ENCODE measurements around the gene LSAMP. TPM values are rescaled to one million over a fixed set of nuclear protein-coding genes. Genes with fewer than 3 reads are reported as not detected.

The LSAMP gene
- total RNA-seq, 1 donor from 2014 or later: 4.4 TPM

GRCh38 chr3:116059421-116060096 is 385.7 kb downstream of the LSAMP start:
- Mint-ChIP-seq H3K27ac (ENCODE audit: unreplicated experiment) (no peak overlapping the region), H3K36me3 (ENCODE audit: unreplicated experiment) (no peaks in the 10 kb centered on the region), H3K4me3 (ENCODE audit: unreplicated experiment) (no peak overlapping the region), H3K9me3 (ENCODE audit: unreplicated experiment) (no peaks in the 10 kb centered on the region), H3K4me1 (ENCODE audit: unreplicated experiment) (peaks cover 13% of the 10 kb centered on the region), H3K27me3 (ENCODE audit: unreplicated experiment) (no peaks in the 10 kb centered on the region)
- no peak for DNase-seq (ENCODE audit: extremely low spot score, unreplicated experiment)
- TF ChIP-seq, protein P1, sequence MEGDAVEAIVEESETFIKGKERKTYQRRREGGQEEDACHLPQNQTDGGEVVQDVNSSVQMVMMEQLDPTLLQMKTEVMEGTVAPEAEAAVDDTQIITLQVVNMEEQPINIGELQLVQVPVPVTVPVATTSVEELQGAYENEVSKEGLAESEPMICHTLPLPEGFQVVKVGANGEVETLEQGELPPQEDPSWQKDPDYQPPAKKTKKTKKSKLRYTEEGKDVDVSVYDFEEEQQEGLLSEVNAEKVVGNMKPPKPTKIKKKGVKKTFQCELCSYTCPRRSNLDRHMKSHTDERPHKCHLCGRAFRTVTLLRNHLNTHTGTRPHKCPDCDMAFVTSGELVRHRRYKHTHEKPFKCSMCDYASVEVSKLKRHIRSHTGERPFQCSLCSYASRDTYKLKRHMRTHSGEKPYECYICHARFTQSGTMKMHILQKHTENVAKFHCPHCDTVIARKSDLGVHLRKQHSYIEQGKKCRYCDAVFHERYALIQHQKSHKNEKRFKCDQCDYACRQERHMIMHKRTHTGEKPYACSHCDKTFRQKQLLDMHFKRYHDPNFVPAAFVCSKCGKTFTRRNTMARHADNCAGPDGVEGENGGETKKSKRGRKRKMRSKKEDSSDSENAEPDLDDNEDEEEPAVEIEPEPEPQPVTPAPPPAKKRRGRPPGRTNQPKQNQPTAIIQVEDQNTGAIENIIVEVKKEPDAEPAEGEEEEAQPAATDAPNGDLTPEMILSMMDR (IDR thresholded peaks at IDR 0.05): no peak

GRCh38 chr3:116058844-116059243 is 386.4 kb downstream of the LSAMP start:
- DNase-seq (ENCODE audit: extremely low spot score, unreplicated experiment): no peak
- H3K9me3 Mint-ChIP-seq (ENCODE audit: unreplicated experiment): no peaks in the 10 kb centered on the region
- H3K27ac Mint-ChIP-seq (ENCODE audit: unreplicated experiment): no peak overlapping the region
- peaks cover 13% of the 10 kb centered on the region for H3K4me1 Mint-ChIP-seq (ENCODE audit: unreplicated experiment)
- H3K36me3 Mint-ChIP-seq (ENCODE audit: unreplicated experiment): no peaks in the 10 kb centered on the region
- TF ChIP-seq, protein P1 (IDR thresholded peaks at IDR 0.05): no peak
- no peaks in the 10 kb centered on the region for H3K27me3 Mint-ChIP-seq (ENCODE audit: unreplicated experiment)
- H3K4me3 Mint-ChIP-seq (ENCODE audit: unreplicated experiment): no peak overlapping the region

DNA sequence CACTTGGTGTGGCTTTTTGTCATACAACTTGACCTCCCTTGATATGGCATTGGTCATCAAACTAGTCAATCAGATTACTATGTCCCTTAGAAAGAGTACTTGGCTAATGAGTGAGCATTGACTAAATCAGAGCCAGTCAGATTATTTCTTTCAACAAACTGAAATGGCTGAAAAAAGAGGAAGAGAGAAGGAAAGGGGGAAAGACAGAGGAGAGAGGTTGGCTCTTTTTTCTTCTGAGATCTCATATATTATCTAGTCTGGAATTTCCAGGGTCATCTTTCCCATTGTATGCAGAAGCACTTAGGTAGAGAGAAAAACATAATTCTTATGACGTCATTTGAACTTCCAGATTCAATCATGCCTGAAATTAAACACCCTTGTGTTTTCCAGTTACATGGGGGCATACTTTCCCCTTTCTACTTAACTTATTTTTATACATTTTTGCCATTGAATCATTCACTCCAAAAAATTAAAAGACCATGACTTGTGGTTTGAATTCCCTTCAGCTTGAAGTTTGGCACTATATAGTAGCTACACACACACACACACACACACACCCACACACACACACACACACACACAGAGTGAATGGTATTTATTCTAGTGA is 387.8 kb downstream of the LSAMP start:
- Mint-ChIP-seq H3K4me3 (ENCODE audit: unreplicated experiment) (no peak overlapping the region), H3K27ac (ENCODE audit: unreplicated experiment) (no peak overlapping the region)

DNA sequence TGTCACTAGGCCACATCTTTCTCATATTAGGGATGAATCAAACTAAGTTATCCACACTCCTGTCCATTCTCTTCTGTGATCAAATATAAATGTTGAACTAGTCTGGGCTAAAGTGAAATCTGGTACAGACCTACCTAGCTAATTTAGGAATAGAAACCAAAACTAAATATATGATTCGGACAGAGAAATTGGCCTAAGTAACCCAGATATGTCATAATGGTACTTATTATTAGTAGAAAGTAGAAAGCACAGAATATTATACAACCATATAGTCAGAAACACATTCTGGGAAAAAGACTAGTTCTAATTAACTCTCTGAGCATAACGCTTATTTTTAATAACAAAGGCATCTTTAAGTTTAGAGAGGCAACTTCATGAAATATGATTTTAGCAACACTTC is 389.0 kb downstream of the LSAMP start:
- H3K36me3 Mint-ChIP-seq (ENCODE audit: unreplicated experiment): no peaks in the 10 kb centered on the region
- no peak overlapping the region for H3K4me3 Mint-ChIP-seq (ENCODE audit: unreplicated experiment)
- peaks cover 13% of the 10 kb centered on the region for H3K4me1 Mint-ChIP-seq (ENCODE audit: unreplicated experiment)
- H3K27me3 Mint-ChIP-seq (ENCODE audit: unreplicated experiment): peaks cover 2% of the 10 kb centered on the region
- no peak overlapping the region for H3K27ac Mint-ChIP-seq (ENCODE audit: unreplicated experiment)
- TF ChIP-seq, protein P1 (IDR thresholded peaks at IDR 0.05): no peak
- DNase-seq (ENCODE audit: extremely low spot score, unreplicated experiment): no peak
- no peaks in the 10 kb centered on the region for H3K9me3 Mint-ChIP-seq (ENCODE audit: unreplicated experiment)

More for the DNA sequence above, 387.8 kb downstream of the LSAMP start:
- TF ChIP-seq, protein P1 (IDR thresholded peaks at IDR 0.05): no peak
- no peaks in the 10 kb centered on the region for H3K27me3 Mint-ChIP-seq (ENCODE audit: unreplicated experiment)
- no peaks in the 10 kb centered on the region for H3K9me3 Mint-ChIP-seq (ENCODE audit: unreplicated experiment)
- H3K36me3 Mint-ChIP-seq (ENCODE audit: unreplicated experiment): no peaks in the 10 kb centered on the region
- H3K4me1 Mint-ChIP-seq (ENCODE audit: unreplicated experiment): peaks cover 13% of the 10 kb centered on the region
- no peak for DNase-seq (ENCODE audit: extremely low spot score, unreplicated experiment)

DNA sequence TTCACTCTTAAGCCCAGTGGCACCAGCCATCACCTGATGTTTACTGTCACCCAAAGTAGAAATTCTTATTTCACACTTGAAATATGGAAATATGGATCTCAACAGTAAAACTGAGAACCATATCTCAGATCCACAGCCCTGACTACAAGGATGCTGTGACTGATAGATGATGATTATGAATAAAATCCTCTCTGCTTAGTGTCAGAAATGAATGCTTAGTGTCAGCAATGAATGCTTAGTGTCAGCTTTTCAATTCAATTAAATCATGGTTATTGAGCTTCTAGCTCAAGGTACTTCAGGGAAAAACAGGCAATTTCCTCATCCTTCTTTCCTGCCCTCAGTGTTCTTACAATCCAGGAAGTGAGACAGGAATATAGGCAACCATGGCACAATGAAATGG is 392.3 kb downstream of the LSAMP start:
- no peaks in the 10 kb centered on the region for H3K9me3 Mint-ChIP-seq (ENCODE audit: unreplicated experiment)
- H3K4me3 Mint-ChIP-seq (ENCODE audit: unreplicated experiment): no peak overlapping the region
- H3K4me1 Mint-ChIP-seq (ENCODE audit: unreplicated experiment): no peaks in the 10 kb centered on the region
- TF ChIP-seq, protein P1 (IDR thresholded peaks at IDR 0.05): no peak
- no peak overlapping the region for H3K27ac Mint-ChIP-seq (ENCODE audit: unreplicated experiment)
- no peaks in the 10 kb centered on the region for H3K36me3 Mint-ChIP-seq (ENCODE audit: unreplicated experiment)
- H3K27me3 Mint-ChIP-seq (ENCODE audit: unreplicated experiment): peaks cover 2% of the 10 kb centered on the region
- no peak for DNase-seq (ENCODE audit: extremely low spot score, unreplicated experiment)

Measured in osteocyte (in vitro differentiated cells).